Ishikawa (cell line): ENCODE data around the gene ZW10.

Source experiments
- CEBPB ChIP-seq: IDR thresholded peaks from 2 replicates; pipeline ENCODE4 v1.6.1; 2012
- CREB1 ChIP-seq: IDR thresholded peaks from 2 replicates; pipeline ENCODE4 v1.6.1; 2012; ENCODE audit warnings: low read depth
- EGR1 ChIP-seq: IDR thresholded peaks from 2 replicates; pipeline ENCODE4 v1.6.1; 2012
- EP300 ChIP-seq: IDR thresholded peaks from 2 replicates; pipeline ENCODE4 v1.6.1; 2012; ENCODE audit warnings: borderline replicate concordance
- FOXM1 ChIP-seq: IDR thresholded peaks from 2 replicates; pipeline ENCODE4 v1.6.1; 2012; ENCODE audit warnings: low read depth, borderline replicate concordance
- MAX ChIP-seq: IDR thresholded peaks from 2 replicates; pipeline ENCODE4 v1.6.1; 2012
- NFIC ChIP-seq: IDR thresholded peaks from 2 replicates; pipeline ENCODE4 v1.6.1; 2012
- RAD21 ChIP-seq: IDR thresholded peaks from 2 replicates; pipeline ENCODE4 v1.6.1; 2012; ENCODE audit warnings: low read depth
- REST ChIP-seq: IDR thresholded peaks from 2 replicates; pipeline ENCODE4 v1.6.1; 2012; ENCODE audit warnings: low read depth, mild to moderate bottlenecking
- TAF1 ChIP-seq: IDR thresholded peaks from 2 replicates; pipeline ENCODE4 v1.6.1; 2012; ENCODE audit warnings: low read depth, mild to moderate bottlenecking
- TCF12 ChIP-seq: IDR thresholded peaks from 2 replicates; pipeline ENCODE4 v1.6.1; 2012; ENCODE audit warnings: low read depth
- TEAD4 ChIP-seq: IDR thresholded peaks from 2 replicates; pipeline ENCODE4 v1.6.1; 2012
- USF1 ChIP-seq: IDR thresholded peaks from 2 replicates; pipeline ENCODE4 v1.6.1; 2012
- YY1 ChIP-seq: IDR thresholded peaks from 2 replicates; pipeline ENCODE4 v1.6.1; 2012; ENCODE audit warnings: low read depth
- ZBTB7A ChIP-seq: IDR thresholded peaks from 2 replicates; pipeline ENCODE4 v1.6.1; 2012; ENCODE audit warnings: low read depth

Gene ZW10

GRCh38 chr11:113701491-113701890 lies 72.0 kb downstream of the ZW10 start:
- TF ChIP-seq YY1 (no peak), MAX (no peak), EP300 (no peak), TAF1 (no peak), RAD21 (no peak), TCF12 (no peak), REST (no peak), EGR1 (no peak), NFIC (no peak), CEBPB (no peak), CREB1 (no peak)

GRCh38 chr11:113698515-113698914 lies 75.0 kb downstream of the ZW10 start:
- TF ChIP-seq MAX (no peak), EP300 (no peak), EGR1 (no peak), TEAD4 (no peak), FOXM1 (no peak), CREB1 (no peak), USF1 (no peak), REST (no peak), TAF1 (no peak), TCF12 (no peak), YY1 (no peak), ZBTB7A (no peak), CEBPB (no peak), RAD21 (no peak), NFIC (no peak)

GRCh38 chr11:113697756-113698407 lies 75.6 kb downstream of the ZW10 start:
- no peak for TF ChIP-seq CEBPB
- TF ChIP-seq ZBTB7A = no peak
- TF ChIP-seq CREB1 = no peak
- TF ChIP-seq EP300 = no peak
- no peak for TF ChIP-seq USF1
- no peak for TF ChIP-seq NFIC
- TF ChIP-seq TCF12 = no peak

- TF ChIP-seq MAX = no peak
- TF ChIP-seq CEBPB = no peak
- TF ChIP-seq NFIC = no peak
- no peak for TF ChIP-seq TEAD4
- no peak for TF ChIP-seq CREB1
- no peak for TF ChIP-seq REST
- TF ChIP-seq YY1 = no peak
- no peak for TF ChIP-seq FOXM1
- no peak for TF ChIP-seq ZBTB7A
- no peak for TF ChIP-seq EP300
- TF ChIP-seq TCF12 = no peak
- TF ChIP-seq RAD21 = no peak
- TF ChIP-seq TAF1 = no peak
- TF ChIP-seq EGR1 = no peak
- no peak for TF ChIP-seq USF1
These were observed 76.4 kb downstream of the ZW10 start for GRCh38 chr11:113697111-113697510.
